ENCODE data around the gene DSCAML1. TPM values are rescaled to one million over a fixed set of nuclear protein-coding genes. Genes with fewer than 3 reads are reported as not detected.

DSCAML1 gene
- total RNA-seq, 2 donors from 2014 or later, result 2.5 to 5.0 TPM

DNA sequence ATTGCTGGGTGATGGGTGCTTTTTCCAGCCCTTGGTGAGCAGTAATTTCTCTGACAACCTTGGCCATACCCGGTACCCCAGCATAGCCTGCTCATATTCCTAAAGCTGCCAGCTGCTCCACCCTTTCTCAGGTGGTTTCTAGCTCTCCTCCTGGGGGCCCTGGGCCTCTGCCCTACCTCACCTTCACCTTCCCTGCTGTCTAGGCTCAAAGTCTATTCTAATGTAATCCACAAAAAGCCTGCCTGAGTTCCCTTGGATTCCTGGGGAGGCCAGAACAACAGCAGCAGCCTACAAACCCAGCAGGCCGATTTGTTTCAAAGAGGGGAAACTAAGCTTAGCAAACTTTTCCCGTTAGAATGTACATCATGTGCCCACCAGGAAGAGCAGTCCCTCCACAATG is 117.6 kb downstream of the DSCAML1 start:
- ATAC-seq, result no peak

DNA sequence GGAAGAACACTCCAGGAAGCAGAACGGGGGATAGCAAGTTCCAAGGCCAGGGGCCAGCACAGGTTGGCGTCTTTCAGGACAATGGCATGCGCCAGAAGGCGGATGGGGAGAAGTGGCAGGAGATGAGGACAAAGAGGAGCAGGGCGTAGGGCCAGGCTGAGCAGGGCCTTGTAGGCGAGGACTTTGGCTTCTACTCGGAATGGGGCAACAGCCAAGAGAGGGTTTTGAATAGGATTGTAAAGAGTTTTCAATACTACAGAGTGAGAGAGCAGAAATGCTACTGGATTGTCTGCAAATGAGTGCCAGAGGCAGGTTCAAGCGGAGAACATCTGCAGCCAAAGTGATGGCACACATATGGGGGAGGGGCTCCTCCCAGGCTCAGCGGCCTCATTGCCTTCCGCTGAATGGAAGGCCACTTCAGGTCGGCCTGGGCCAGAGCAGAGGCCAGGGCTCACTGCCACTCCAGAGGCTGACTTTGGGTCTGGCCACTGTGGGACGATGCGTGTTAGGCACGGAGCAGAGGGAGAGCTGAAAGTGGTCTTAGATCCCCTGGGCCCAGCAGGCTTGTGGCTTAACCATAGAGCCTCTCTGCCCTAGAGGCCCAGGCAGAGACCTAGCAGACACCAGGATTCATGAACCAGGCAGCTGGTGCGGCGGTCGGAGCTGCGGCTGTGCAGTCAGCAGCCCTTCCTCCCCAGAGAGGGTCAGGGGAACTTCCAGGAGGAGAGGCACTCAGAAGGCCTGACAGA is 118.2 kb downstream of the DSCAML1 start:
- Mint-ChIP-seq H3K9me3 (no peaks in the 10 kb centered on the region), H3K36me3 (no peaks in the 10 kb centered on the region), H3K27ac (no peak overlapping the region)
- ATAC-seq (no peak), DNase-seq (ENCODE audit: low spot score in 2 of 2) (no peak)

More for the DNA sequence above, 117.6 kb downstream of the DSCAML1 start:
- H3K27ac Mint-ChIP-seq, result no peak overlapping the region
- H3K36me3 Mint-ChIP-seq, result no peaks in the 10 kb centered on the region
- no peak for DNase-seq (ENCODE audit: low spot score in 2 of 2)
- no peaks in the 10 kb centered on the region for H3K9me3 Mint-ChIP-seq

- Mint-ChIP-seq H3K9me3 (no peaks in the 10 kb centered on the region), H3K27ac (no peak overlapping the region), H3K36me3 (no peaks in the 10 kb centered on the region)
- no peak for DNase-seq (ENCODE audit: low spot score in 2 of 2)
- no peak for ATAC-seq
These were observed 119.2 kb downstream of the DSCAML1 start for GRCh38 chr11:117677729-117678310.

DNA sequence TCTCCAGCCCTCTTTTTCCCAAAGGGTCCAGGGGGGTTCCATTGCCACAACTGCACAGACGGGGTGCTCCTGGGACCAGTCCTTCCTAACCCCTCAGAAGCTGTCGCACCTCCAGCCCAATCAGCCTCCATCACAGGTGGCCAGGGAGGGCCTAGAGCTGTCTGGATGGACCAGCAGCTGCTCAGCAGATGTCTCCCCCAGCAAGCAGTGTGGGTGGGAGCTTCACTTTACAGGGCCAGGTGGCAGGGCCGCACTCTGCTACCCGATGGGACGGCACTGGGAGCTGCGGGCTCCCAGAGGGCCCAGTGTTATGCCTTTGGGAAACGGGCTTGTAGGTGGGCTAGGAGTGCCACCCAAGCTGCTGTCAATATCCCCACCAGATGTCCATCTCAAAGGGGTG is 120.5 kb downstream of the DSCAML1 start:
- ATAC-seq, result no peak
- DNase-seq (ENCODE audit: low spot score in 2 of 2), result no peak
- no peak overlapping the region for H3K27ac Mint-ChIP-seq
- no peaks in the 10 kb centered on the region for H3K9me3 Mint-ChIP-seq
- no peaks in the 10 kb centered on the region for H3K36me3 Mint-ChIP-seq

- H3K9me3 Mint-ChIP-seq, result no peaks in the 10 kb centered on the region
- DNase-seq (ENCODE audit: low spot score in 2 of 2), result no peak
- ATAC-seq, result no peak
- H3K27ac Mint-ChIP-seq, result no peak overlapping the region
- no peaks in the 10 kb centered on the region for H3K36me3 Mint-ChIP-seq
These were observed 123.4 kb downstream of the DSCAML1 start for GRCh38 chr11:117673602-117674001.

- ATAC-seq, result no peak
- no peak for DNase-seq (ENCODE audit: low spot score in 2 of 2)
- no peak overlapping the region for H3K27ac Mint-ChIP-seq
- H3K36me3 Mint-ChIP-seq, result no peaks in the 10 kb centered on the region
- H3K9me3 Mint-ChIP-seq, result no peaks in the 10 kb centered on the region
These were observed 125.6 kb downstream of the DSCAML1 start for GRCh38 chr11:117671370-117671769.

DNA sequence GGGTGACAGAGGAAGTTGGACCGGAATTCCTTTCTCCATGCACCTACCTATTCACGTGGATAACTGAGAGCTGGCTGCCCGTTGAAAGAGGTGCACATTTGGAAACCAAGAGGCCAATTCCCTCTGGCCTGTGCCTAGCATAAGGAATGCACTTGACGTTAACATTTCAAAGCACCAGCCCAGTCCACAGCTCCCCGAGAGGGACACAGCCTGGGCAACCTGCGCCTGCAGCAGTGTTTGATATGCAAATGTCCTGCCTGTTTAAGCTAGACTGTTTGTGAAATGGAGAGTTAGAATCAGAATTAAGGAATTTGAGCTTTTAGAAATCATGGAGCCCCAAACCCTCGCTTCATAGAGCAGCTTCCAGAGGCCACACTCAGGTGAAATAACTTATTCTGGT is 126.1 kb downstream of the DSCAML1 start:
- no peak for DNase-seq (ENCODE audit: low spot score in 2 of 2)
- H3K27ac Mint-ChIP-seq, result no peak overlapping the region
- H3K36me3 Mint-ChIP-seq, result no peaks in the 10 kb centered on the region
- ATAC-seq, result no peak
- no peaks in the 10 kb centered on the region for H3K9me3 Mint-ChIP-seq

DNA sequence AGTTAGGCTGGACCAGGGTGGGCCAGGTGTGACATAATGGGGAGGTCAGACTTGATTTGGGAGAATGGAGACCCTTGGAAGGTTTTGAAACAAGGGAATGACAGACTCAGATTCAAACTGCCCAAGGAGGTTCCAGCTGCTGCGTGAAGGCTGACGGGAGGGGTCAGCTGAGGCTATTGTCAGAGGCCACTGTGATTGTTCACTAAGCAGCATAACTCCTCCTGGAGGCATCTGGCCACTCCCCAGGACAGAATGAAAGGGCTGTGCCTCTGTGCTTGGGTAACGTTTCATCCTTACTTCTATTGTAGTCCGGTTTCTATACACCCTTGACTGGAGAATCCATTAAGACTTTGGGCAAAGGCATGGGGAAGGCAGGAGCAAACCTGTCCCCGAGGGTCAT is 126.6 kb downstream of the DSCAML1 start:
- no peaks in the 10 kb centered on the region for H3K9me3 Mint-ChIP-seq

GRCh38 chr11:117669616-117670015 is 127.4 kb downstream of the DSCAML1 start:
- H3K27ac Mint-ChIP-seq, result no peak overlapping the region
- DNase-seq (ENCODE audit: low spot score in 2 of 2) (no peak), ATAC-seq (no peak)
- H3K36me3 Mint-ChIP-seq, result no peaks in the 10 kb centered on the region
- H3K9me3 Mint-ChIP-seq, result no peaks in the 10 kb centered on the region

More for the DNA sequence above, 126.6 kb downstream of the DSCAML1 start:
- no peak for DNase-seq (ENCODE audit: low spot score in 2 of 2)
- ATAC-seq, result no peak
- Mint-ChIP-seq H3K27ac (no peak overlapping the region), H3K36me3 (no peaks in the 10 kb centered on the region)

DNA sequence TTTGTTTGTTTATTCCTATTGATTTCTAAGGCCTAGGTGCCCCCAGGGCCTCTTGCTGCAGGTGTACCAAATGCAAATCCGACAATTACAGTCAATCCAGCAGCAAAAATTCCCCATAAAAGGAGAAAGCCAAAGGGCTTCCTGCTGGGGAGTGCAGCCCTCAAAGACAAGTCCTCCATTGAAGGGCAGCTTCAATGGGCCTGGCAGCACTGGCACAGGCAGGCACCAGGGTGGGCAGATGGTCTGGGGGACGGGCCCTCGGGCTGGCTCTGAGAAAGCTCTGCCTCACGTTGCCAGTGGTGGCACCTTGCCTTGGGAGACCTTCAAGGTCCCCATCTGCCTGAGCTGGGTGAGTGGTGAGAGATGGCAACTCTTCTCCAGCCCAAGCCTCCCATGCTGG is 128.0 kb downstream of the DSCAML1 start:
- DNase-seq (ENCODE audit: low spot score in 2 of 2) (no peak), ATAC-seq (no peak)
- H3K27ac Mint-ChIP-seq, result no peak overlapping the region
- H3K9me3 Mint-ChIP-seq, result no peaks in the 10 kb centered on the region
- H3K36me3 Mint-ChIP-seq, result no peaks in the 10 kb centered on the region

GRCh38 chr11:117668321-117668751 is 128.7 kb downstream of the DSCAML1 start:
- no peak for ATAC-seq
- no peak for DNase-seq (ENCODE audit: low spot score in 2 of 2)
- Mint-ChIP-seq H3K27ac (no peak overlapping the region), H3K36me3 (no peaks in the 10 kb centered on the region), H3K9me3 (no peaks in the 10 kb centered on the region)

GRCh38 chr11:117664897-117665296 is 132.1 kb downstream of the DSCAML1 start:
- Mint-ChIP-seq H3K9me3 (no peaks in the 10 kb centered on the region), H3K27ac (no peak overlapping the region), H3K36me3 (no peaks in the 10 kb centered on the region)
- DNase-seq (ENCODE audit: low spot score in 2 of 2) (no peak), ATAC-seq (no peak)

- H3K9me3 Mint-ChIP-seq, result no peaks in the 10 kb centered on the region
- H3K27ac Mint-ChIP-seq, result peak overlapping the region in 1 of 2 donors; percentile 29
- DNase-seq (ENCODE audit: low spot score in 2 of 2) (no peak), ATAC-seq (no peak)
- no peaks in the 10 kb centered on the region for H3K36me3 Mint-ChIP-seq
These were observed 133.2 kb downstream of the DSCAML1 start for GRCh38 chr11:117663821-117664220.

DNA sequence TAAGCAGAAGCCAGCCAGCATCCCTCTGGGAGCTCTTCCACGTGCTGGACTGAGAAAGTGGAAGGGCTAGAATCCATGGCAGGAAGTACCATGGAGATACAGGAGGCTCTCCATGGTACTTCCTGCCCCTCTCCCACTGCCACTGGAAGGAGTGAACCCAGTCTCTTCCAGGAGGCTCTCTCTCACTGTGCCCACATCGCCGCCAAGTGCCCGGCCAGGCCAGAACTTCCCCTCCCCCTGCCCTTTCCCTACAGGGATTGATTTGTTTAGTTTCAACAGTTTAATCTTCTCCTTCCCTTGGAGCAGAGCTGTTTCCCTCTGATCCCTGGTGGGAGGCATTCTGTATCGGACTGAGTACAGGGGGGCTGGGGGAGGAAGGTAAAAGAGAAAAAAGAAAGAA is 133.6 kb downstream of the DSCAML1 start:
- no peak for DNase-seq (ENCODE audit: low spot score in 2 of 2)
- ATAC-seq, result no peak
- Mint-ChIP-seq H3K9me3 (no peaks in the 10 kb centered on the region), H3K27ac (no peak overlapping the region), H3K36me3 (no peaks in the 10 kb centered on the region)

DNA sequence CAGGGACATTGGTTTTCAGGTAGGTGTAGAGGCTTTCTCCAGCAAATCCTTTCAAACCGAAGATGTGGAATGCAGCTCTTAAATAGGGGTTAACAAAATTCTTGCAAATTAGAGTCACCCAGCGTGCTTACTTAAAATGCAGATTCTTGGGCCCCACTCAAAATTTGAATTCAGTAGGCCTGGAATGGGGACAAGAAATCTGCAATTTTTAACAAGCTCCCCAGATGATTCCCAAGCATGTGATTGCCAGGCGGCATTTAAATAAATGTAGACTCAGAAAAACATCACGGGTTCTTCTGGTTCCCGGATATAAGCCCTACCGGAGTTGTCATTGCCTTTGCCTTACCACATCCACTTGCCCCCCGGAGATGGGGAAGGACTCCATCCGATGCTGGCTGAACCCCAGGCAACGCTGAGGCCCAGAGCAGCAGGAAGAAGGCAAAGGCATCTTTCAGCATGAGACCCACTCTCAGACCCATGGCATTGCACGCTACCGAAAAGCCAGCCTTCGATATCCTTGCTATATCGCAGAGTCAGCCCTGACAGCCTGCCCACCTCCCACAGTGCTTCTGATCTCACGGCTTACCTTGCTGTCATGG is 134.2 kb downstream of the DSCAML1 start:
- Mint-ChIP-seq H3K9me3 (no peaks in the 10 kb centered on the region), H3K27ac (no peak overlapping the region), H3K36me3 (no peaks in the 10 kb centered on the region)
- no peak for ATAC-seq
- no peak for DNase-seq (ENCODE audit: low spot score in 2 of 2)

GRCh38 chr11:117662255-117662654 is 134.8 kb downstream of the DSCAML1 start:
- H3K9me3 Mint-ChIP-seq, result no peaks in the 10 kb centered on the region

GRCh38 chr11:117658809-117659208 is 138.2 kb downstream of the DSCAML1 start:
- Mint-ChIP-seq H3K36me3 (no peaks in the 10 kb centered on the region), H3K27ac (no peak overlapping the region), H3K9me3 (no peaks in the 10 kb centered on the region)
- ATAC-seq, result no peak
- DNase-seq (ENCODE audit: low spot score in 2 of 2), result no peak

More at GRCh38 chr11:117662255-117662654, 134.8 kb downstream of the DSCAML1 start:
- no peak overlapping the region for H3K27ac Mint-ChIP-seq
- H3K36me3 Mint-ChIP-seq, result no peaks in the 10 kb centered on the region
- no peak for DNase-seq (ENCODE audit: low spot score in 2 of 2)
- ATAC-seq, result no peak

- Mint-ChIP-seq H3K9me3 (no peaks in the 10 kb centered on the region), H3K36me3 (no peaks in the 10 kb centered on the region), H3K27ac (no peak overlapping the region)
- DNase-seq (ENCODE audit: low spot score in 2 of 2) (no peak), ATAC-seq (no peak)
These were observed 139.2 kb downstream of the DSCAML1 start for GRCh38 chr11:117657794-117658193.

Measured in activated naive CD4-positive, alpha-beta T cell treated with anti-CD3 and anti-CD28 coated beads, Interleukin-2, amount 50 U/mL, for 72 hours (primary cell).